ENCODE data around the gene TRABD2B.
A peak's percentile ranks its signal among the peaks of the same experiment; 100 is the strongest.

TRABD2B gene

DNA sequence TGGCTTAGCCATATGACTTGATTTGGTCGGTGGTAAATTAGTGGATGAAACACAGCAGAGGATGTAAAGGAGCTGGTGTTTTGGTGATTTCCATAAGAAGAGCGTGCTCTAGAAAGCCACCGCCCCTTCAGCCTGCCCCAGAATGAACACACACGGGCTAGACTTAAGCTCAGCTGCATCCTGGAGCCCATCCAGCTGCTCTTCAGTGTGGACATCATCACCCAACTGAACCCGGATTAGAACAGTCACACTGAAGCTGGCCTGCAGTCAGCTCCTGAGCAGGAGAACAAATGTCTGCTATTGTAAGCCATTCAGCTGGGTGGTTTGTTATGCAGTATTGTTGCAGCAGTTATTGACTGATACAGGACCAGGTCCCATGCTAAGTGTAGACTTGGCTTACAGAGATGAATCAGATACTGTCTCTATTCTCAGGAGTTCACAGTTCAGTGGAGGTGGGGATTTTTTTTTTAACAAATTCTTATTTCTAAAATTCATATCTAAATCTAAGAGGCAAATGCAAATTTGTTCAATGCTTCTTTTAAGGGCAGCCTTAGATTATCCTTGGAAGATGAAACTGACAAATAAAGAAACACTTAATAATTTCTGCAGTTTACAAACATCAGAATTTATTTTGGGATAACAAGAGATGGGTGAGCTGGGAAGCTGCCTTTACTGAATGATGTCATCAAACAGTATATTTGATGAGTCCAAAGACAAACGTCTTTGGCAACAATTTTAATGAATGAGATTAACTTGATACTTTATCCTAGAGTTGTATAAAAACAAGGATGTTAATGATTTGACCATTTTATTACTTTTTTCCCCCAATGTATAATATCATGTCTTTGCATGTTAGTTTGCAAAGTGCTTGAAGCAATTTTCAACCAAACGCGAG lies 251.2 kb downstream of the TRABD2B start:
- DNase-seq (ENCODE audit: low read depth): no peak
- no peak overlapping the region for H3K4me3 ChIP-seq (ENCODE audit: low read length)
- TF ChIP-seq, protein P1, sequence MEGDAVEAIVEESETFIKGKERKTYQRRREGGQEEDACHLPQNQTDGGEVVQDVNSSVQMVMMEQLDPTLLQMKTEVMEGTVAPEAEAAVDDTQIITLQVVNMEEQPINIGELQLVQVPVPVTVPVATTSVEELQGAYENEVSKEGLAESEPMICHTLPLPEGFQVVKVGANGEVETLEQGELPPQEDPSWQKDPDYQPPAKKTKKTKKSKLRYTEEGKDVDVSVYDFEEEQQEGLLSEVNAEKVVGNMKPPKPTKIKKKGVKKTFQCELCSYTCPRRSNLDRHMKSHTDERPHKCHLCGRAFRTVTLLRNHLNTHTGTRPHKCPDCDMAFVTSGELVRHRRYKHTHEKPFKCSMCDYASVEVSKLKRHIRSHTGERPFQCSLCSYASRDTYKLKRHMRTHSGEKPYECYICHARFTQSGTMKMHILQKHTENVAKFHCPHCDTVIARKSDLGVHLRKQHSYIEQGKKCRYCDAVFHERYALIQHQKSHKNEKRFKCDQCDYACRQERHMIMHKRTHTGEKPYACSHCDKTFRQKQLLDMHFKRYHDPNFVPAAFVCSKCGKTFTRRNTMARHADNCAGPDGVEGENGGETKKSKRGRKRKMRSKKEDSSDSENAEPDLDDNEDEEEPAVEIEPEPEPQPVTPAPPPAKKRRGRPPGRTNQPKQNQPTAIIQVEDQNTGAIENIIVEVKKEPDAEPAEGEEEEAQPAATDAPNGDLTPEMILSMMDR (IDR thresholded peaks at IDR 0.05; ENCODE audit: insufficient read depth, low read depth, low read length, missing control alignments): no peak

DNA sequence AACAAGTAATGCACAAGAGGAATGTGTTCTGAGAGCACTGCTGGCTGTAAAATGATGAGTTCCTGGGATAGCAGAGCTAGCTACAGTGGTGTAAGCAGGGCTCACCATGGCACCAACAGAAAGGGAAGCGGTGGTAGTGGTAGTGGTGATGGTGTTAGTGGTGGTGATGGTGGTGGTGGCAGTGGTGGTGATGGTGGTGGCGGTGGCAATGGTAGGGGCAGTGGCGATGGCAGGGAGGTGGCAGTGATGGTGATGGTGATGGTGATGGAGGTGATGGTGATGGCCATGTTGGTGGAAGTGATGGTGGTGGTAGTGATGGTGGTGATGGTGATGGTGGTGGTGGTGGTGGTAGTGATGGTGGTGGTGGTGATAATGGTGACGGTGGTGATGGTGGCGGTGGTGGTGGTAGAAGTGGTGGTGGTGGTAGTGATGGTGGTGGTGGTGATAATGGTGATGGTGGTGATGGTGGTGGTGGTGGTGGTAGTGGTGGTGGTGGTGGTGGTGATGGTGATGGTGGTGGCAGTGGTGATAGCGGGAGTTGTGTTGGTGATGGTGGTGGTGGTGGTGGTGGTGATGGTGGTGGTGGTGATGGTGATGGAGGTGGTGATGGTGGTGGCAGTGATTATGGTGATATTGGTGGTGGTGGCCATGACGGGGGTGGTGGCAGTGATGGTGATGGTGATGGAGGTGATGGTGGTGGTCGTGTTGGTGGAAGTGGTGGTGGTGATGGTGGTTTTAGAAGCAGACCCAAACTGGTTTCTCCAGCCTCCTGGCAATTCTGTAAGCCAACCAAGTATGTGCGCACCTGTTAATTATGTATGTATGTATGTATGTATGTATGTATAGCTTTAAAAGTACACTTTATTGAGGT lies 254.1 kb downstream of the TRABD2B start:
- TF ChIP-seq, protein P1 (IDR thresholded peaks at IDR 0.05; ENCODE audit: insufficient read depth, low read depth, low read length, missing control alignments): no peak
- DNase-seq (ENCODE audit: low read depth): no peak
- no peak overlapping the region for H3K4me3 ChIP-seq (ENCODE audit: low read length)

DNA sequence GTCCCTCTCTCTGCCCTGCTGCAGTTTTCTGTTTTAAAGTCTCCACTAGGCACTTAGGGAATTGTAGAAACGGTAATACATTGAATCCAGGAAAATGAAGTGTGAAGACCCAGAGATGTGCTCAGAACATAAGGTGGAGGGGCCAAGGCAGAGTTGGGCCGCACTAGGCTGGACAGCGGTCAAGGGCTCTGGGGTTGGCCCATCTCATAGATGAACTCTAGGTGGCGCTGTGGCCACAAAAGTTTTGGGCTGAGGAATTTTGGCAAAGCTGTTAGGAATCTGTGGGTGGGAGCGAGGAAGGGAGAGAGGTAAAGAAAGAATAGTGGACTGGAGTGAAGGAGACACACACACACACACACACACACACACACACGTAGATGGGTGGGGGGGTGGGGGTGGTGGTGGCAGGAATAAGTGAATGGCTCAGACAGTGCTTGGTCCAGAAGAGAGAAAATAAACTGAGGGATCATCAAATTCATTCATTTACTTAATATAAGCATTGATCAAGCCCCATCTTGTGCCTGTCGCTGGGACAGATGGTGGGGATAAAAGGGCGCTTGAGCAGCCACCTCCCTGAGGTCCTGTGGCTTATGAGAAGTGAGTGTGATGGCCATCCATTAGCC lies 258.5 kb downstream of the TRABD2B start:
- peak; percentile 49 for DNase-seq (ENCODE audit: low read depth)
- TF ChIP-seq, protein P1 (IDR thresholded peaks at IDR 0.05; ENCODE audit: insufficient read depth, low read depth, low read length, missing control alignments): peak; percentile 83
- H3K4me3 ChIP-seq (ENCODE audit: low read length): no peak overlapping the region

DNA sequence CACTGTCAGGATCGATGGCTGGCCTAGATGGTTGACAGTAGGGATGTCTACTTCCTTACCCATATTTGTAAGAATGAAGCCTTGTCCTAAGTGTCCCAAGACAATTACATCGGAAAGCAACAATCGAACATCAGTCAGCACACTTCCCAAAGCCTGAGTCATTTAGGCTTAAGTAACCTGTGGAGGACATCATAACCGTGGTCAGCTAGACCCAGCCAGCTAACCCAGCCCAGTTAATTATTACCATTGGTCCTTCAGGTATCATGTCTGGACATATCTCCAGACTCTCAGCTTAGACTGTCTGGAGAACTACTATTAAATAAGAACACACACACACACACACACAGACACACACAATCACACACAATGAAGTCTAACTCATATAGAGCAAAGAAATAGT lies 264.7 kb downstream of the TRABD2B start:
- H3K4me3 ChIP-seq (ENCODE audit: low read length): no peak overlapping the region
- DNase-seq (ENCODE audit: low read depth): no peak
- TF ChIP-seq, protein P1 (IDR thresholded peaks at IDR 0.05; ENCODE audit: insufficient read depth, low read depth, low read length, missing control alignments): no peak

DNA sequence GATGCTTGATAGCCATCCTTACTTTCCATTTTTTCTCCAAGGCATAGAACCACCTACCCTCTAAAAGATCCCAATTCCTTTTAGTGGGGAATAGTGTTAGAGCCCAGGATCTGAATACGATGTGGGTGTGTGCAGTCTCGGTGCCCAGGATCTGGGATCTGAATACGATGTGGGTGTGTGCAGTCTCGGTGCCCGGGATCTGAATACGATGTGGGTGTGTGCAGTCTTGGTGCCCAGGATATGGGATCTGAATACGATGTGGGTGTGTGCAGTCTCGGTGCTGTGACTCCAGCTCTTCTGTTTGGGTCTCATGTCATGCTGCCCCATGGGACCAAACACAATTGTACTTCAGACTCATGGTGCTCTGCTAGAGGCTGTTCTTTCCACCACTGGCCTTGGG lies 265.5 kb downstream of the TRABD2B start:
- DNase-seq (ENCODE audit: low read depth): no peak
- H3K4me3 ChIP-seq (ENCODE audit: low read length): no peak overlapping the region
- TF ChIP-seq, protein P1 (IDR thresholded peaks at IDR 0.05; ENCODE audit: insufficient read depth, low read depth, low read length, missing control alignments): no peak

DNA sequence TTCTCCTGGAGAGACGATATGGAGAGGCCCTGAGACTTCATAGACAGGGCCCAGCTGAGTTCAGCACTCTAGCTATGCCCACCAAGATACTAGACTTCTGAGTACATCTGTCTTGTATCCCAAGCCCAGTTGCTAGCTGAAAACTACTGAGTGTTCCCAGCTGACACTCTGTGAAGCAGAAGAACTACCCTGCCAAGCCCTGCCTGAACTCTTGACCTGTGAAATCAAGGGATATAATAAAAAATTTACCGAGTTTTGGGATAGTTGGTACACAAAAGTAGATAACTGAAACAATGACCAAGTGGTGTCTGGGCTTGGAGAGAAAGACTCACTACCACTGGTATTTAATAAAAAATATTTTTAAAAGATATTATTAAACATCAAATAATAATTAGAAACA lies 267.5 kb downstream of the TRABD2B start:
- TF ChIP-seq, protein P1 (IDR thresholded peaks at IDR 0.05; ENCODE audit: insufficient read depth, low read depth, low read length, missing control alignments): no peak
- no peak for DNase-seq (ENCODE audit: low read depth)
- no peak overlapping the region for H3K4me3 ChIP-seq (ENCODE audit: low read length)
